Panc1 (cell line): ENCODE measurements around the gene CD300A.

Experiments used
- POLR2AphosphoS5 ChIP-seq: IDR thresholded peaks from 2 replicates; pipeline ENCODE4 v1.6.1; 2012; ENCODE audit warnings: mild to moderate bottlenecking, low read depth, low read length, moderate library complexity
- TF ChIP-seq, protein P1 (sequence below): fragments of 450-650 bp; IDR thresholded peaks from 2 replicates; pipeline ENCODE4 v1.5.1; 2017; ENCODE audit warnings: mild to moderate bottlenecking
- TF ChIP-seq, protein P2 (sequence below), 2 experiments: IDR thresholded peaks; 2 replicates each; pipeline ENCODE4 v1.6.1; 2011 to 2012; ENCODE audit warnings: low read depth in 2 of 2, control low read depth in 1 of 2, low read length in 1 of 2, mild to moderate bottlenecking in 1 of 2, moderate library complexity in 1 of 2; ENCODE audit not compliant: insufficient read depth in 1 of 2

DNA sequence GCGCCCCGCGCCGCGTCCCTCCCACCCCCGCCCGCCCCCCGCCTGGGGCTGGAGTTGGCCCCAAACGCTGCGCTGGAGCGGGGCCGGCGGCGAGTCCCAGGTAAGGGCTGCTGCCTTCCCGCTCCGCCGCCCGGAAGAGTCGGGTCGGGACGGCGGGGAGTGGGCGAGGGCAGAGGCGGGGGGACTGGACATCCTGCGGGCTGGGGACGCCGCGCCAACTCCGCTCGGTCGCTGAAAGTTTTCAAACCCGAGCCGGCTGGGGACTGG is 34.1 kb upstream of the CD300A start:
- TF ChIP-seq, protein P1, sequence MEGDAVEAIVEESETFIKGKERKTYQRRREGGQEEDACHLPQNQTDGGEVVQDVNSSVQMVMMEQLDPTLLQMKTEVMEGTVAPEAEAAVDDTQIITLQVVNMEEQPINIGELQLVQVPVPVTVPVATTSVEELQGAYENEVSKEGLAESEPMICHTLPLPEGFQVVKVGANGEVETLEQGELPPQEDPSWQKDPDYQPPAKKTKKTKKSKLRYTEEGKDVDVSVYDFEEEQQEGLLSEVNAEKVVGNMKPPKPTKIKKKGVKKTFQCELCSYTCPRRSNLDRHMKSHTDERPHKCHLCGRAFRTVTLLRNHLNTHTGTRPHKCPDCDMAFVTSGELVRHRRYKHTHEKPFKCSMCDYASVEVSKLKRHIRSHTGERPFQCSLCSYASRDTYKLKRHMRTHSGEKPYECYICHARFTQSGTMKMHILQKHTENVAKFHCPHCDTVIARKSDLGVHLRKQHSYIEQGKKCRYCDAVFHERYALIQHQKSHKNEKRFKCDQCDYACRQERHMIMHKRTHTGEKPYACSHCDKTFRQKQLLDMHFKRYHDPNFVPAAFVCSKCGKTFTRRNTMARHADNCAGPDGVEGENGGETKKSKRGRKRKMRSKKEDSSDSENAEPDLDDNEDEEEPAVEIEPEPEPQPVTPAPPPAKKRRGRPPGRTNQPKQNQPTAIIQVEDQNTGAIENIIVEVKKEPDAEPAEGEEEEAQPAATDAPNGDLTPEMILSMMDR: no peak
- TF ChIP-seq, protein P2, sequence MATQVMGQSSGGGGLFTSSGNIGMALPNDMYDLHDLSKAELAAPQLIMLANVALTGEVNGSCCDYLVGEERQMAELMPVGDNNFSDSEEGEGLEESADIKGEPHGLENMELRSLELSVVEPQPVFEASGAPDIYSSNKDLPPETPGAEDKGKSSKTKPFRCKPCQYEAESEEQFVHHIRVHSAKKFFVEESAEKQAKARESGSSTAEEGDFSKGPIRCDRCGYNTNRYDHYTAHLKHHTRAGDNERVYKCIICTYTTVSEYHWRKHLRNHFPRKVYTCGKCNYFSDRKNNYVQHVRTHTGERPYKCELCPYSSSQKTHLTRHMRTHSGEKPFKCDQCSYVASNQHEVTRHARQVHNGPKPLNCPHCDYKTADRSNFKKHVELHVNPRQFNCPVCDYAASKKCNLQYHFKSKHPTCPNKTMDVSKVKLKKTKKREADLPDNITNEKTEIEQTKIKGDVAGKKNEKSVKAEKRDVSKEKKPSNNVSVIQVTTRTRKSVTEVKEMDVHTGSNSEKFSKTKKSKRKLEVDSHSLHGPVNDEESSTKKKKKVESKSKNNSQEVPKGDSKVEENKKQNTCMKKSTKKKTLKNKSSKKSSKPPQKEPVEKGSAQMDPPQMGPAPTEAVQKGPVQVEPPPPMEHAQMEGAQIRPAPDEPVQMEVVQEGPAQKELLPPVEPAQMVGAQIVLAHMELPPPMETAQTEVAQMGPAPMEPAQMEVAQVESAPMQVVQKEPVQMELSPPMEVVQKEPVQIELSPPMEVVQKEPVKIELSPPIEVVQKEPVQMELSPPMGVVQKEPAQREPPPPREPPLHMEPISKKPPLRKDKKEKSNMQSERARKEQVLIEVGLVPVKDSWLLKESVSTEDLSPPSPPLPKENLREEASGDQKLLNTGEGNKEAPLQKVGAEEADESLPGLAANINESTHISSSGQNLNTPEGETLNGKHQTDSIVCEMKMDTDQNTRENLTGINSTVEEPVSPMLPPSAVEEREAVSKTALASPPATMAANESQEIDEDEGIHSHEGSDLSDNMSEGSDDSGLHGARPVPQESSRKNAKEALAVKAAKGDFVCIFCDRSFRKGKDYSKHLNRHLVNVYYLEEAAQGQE (IDR thresholded peaks at IDR 0.05; ENCODE audit: insufficient read depth in 1 of 2, low read depth in 2 of 2, low read length in 1 of 2): no peak
- TF ChIP-seq POLR2AphosphoS5: no peak
